Measurements from ENCODE around the gene FADD.

GRCh38 chr11:70244698-70245097 is 41.6 kb downstream of the FADD start:
- TF ChIP-seq CTCF (IDR thresholded peaks at IDR 0.05) = no peak
- no peak for TF ChIP-seq POLR2A (IDR thresholded peaks at IDR 0.05)
- no peak for TF ChIP-seq EP300 (IDR thresholded peaks at IDR 0.05)
- no peak for TF ChIP-seq POLR2AphosphoS5 (IDR thresholded peaks at IDR 0.05)
